MM.1S (cell line): ENCODE results near the gene FAM227A.

ENCODE experiments used
- DNase-seq: peaks from one replicate; pipeline ENCODE4 v3.0.0-alpha.2; 2015
- H2AFZ ChIP-seq: fragments of 300-600 bp; sonication (generic); 2 replicates; pipeline ENCODE4 v1.6.0; 2016; ENCODE audit warnings: antibody characterized with exemption, low read length
- H3F3A ChIP-seq: fragments of 300-600 bp; sonication (generic); 2 replicates; pipeline ENCODE4 v1.6.1; 2016; ENCODE audit warnings: mild to moderate bottlenecking, antibody characterized with exemption, low read length, moderate library complexity, mixed read lengths; ENCODE audit not compliant: insufficient read depth
- H3K27ac ChIP-seq: fragments of 300-600 bp; sonication (generic); 2 replicates; pipeline ENCODE4 v1.5.1; 2016; ENCODE audit warnings: mild to moderate bottlenecking, low read length
- H3K27me3 ChIP-seq: fragments of 300-600 bp; sonication (generic); replicated peaks from 2 replicates; pipeline ENCODE4 v1.6.0; 2016; ENCODE audit warnings: low read length; ENCODE audit not compliant: insufficient read depth
- H3K36me3 ChIP-seq: fragments of 300-600 bp; sonication (generic); replicated peaks from 2 replicates; pipeline ENCODE4 v1.6.1; 2016; ENCODE audit warnings: mild to moderate bottlenecking, low read length, mixed read lengths; ENCODE audit not compliant: insufficient read depth
- H3K4me1 ChIP-seq: fragments of 300-600 bp; sonication (generic); 2 replicates; pipeline ENCODE4 v1.6.1; 2016; ENCODE audit warnings: low read length, mixed read lengths
- H3K4me2 ChIP-seq: fragments of 300-600 bp; sonication (generic); 2 replicates; pipeline ENCODE4 v1.6.0; 2016; ENCODE audit warnings: low read depth, low read length
- H3K4me3 ChIP-seq: fragments of 300-600 bp; sonication (generic); 2 replicates; pipeline ENCODE4 v1.5.1; 2016; ENCODE audit warnings: low read length, mixed read lengths
- H3K79me2 ChIP-seq: fragments of 300-600 bp; sonication (generic); 2 replicates; pipeline ENCODE4 v1.6.1; 2016; ENCODE audit warnings: mixed run types, low read length, mixed read lengths
- H3K9ac ChIP-seq: fragments of 300-600 bp; sonication (generic); 2 replicates; pipeline ENCODE4 v1.6.1; 2016; ENCODE audit warnings: low read length, mixed read lengths
- H3K9me2 ChIP-seq: fragments of 300-600 bp; sonication (generic); replicated peaks from 2 replicates; pipeline ENCODE4 v1.6.1; 2016; ENCODE audit warnings: mild to moderate bottlenecking, low read length, mixed read lengths; ENCODE audit not compliant: insufficient read depth
- H3K9me3 ChIP-seq: fragments of 300-600 bp; sonication (generic); replicated peaks from 2 replicates; pipeline ENCODE4 v1.6.1; 2016; ENCODE audit warnings: mild to moderate bottlenecking, low read length, mixed read lengths; ENCODE audit not compliant: insufficient read depth
- H4K20me1 ChIP-seq: fragments of 300-600 bp; sonication (generic); 2 replicates; pipeline ENCODE4 v1.6.1; 2016; ENCODE audit warnings: mild to moderate bottlenecking, low read length, moderate library complexity, mixed read lengths; ENCODE audit not compliant: insufficient read depth
- CTCF ChIP-seq: fragments of 300-600 bp; sonication (generic); IDR thresholded peaks from 2 replicates; pipeline ENCODE4 v1.5.1; 2016; ENCODE audit warnings: antibody characterized with exemption, low read length, mixed read lengths
- EZH2 ChIP-seq: fragments of 300-600 bp; sonication (generic); optimal IDR thresholded peaks from 2 replicates; pipeline ENCODE3; 2017; ENCODE audit warnings: low read depth, mild to moderate bottlenecking, antibody characterized with exemption, low read length, mixed read lengths
- EZH2phosphoT487 ChIP-seq: fragments of 300-600 bp; sonication (generic); IDR thresholded peaks from 2 replicates; pipeline ENCODE4 v1.6.1; 2018; ENCODE audit warnings: antibody characterized with exemption, low read length

Gene FAM227A

GRCh38 chr22:38569181-38569971 is 86.8 kb downstream of the FAM227A start:
- Histone ChIP-seq H4K20me1 (no peaks in the 10 kb centered on the region), H3K9ac (peak overlapping the region; percentile 92)

GRCh38 chr22:38567531-38568285 is 88.5 kb downstream of the FAM227A start:
- H3K27ac ChIP-seq = no peak overlapping the region
- H4K20me1 ChIP-seq = no peaks in the 10 kb centered on the region
- H3K9me3 ChIP-seq = no peaks in the 10 kb centered on the region
- 0 out of 2 replicates have a peak, but pooled peaks cover 3% of the 10 kb centered on the region for H3K79me2 ChIP-seq
- H3K9me2 ChIP-seq = no peaks in the 10 kb centered on the region
- H3K4me1 ChIP-seq = peaks cover 13% of the 10 kb centered on the region
- no peak overlapping the region for H3K4me2 ChIP-seq
- H2AFZ ChIP-seq = no peak overlapping the region
- peaks cover 14% of the 10 kb centered on the region for H3F3A ChIP-seq
- no peak overlapping the region for H3K9ac ChIP-seq
- TF ChIP-seq CTCF (no peak), EZH2phosphoT487 (no peak), EZH2 (no peak)
- H3K27me3 ChIP-seq = no peaks in the 10 kb centered on the region
- no peak overlapping the region for H3K4me3 ChIP-seq
- no peaks in the 10 kb centered on the region for H3K36me3 ChIP-seq
- no peak for DNase-seq

More at GRCh38 chr22:38569181-38569971, 86.8 kb downstream of the FAM227A start:
- Histone ChIP-seq H3K9me3 (no peaks in the 10 kb centered on the region), H3K9me2 (no peaks in the 10 kb centered on the region), H3K79me2 (0 out of 2 replicates have a peak, but pooled peaks cover 3% of the 10 kb centered on the region), H3K4me2 (peak overlapping the region; percentile 99), H3K27me3 (no peaks in the 10 kb centered on the region), H3K27ac (peak overlapping the region; percentile 30; the same call in 1 of the 2 replicates), H3K36me3 (no peaks in the 10 kb centered on the region), H3K4me3 (peak overlapping the region; percentile 80), H2AFZ (peak overlapping the region; percentile 98), H3K4me1 (peaks cover 13% of the 10 kb centered on the region), H3F3A (peaks cover 14% of the 10 kb centered on the region)
- DNase-seq = no peak
- TF ChIP-seq CTCF (no peak), EZH2phosphoT487 (no peak), EZH2 (no peak)

- no peaks in the 10 kb centered on the region for H3K9me3 ChIP-seq
- H3K4me3 ChIP-seq = no peak overlapping the region
- H3K9me2 ChIP-seq = no peaks in the 10 kb centered on the region
- no peak for DNase-seq
- H3K27ac ChIP-seq = no peak overlapping the region
- H3F3A ChIP-seq = peaks cover 14% of the 10 kb centered on the region
- 0 out of 2 replicates have a peak, but pooled peaks cover 3% of the 10 kb centered on the region for H3K79me2 ChIP-seq
- H3K4me1 ChIP-seq = peaks cover 13% of the 10 kb centered on the region
- H4K20me1 ChIP-seq = no peaks in the 10 kb centered on the region
- no peak overlapping the region for H3K9ac ChIP-seq
- no peak overlapping the region for H3K4me2 ChIP-seq
- no peaks in the 10 kb centered on the region for H3K36me3 ChIP-seq
- H3K27me3 ChIP-seq = no peaks in the 10 kb centered on the region
- H2AFZ ChIP-seq = no peak overlapping the region
- TF ChIP-seq EZH2 = no peak
- TF ChIP-seq CTCF = no peak
- no peak for TF ChIP-seq EZH2phosphoT487
These were observed 89.3 kb downstream of the FAM227A start for GRCh38 chr22:38566726-38567504.
